ENCODE measurements around the gene ZNF774.

DNA sequence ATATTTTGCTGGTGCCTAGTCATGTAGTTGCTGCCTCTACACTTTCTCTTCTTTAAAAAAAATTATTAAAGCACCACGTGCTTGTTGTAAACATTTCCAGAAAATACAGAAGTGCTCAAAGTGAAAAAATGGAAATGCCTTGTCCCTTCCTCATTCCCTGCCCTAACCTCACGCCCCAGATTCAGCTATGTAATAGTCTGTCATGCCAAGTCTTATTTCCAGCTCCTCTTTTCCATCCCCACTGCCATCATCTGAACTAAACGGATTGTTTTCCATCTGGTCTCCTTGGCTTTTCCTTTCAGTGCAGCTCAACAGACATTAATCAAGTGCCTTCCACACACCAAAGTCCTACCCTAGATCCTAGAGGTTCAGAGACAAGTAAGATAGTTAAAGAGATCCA lies 15.5 kb downstream of the ZNF774 start:
- TF ChIP-seq EZH2 (IDR thresholded peaks at IDR 0.05; ENCODE audit: insufficient read depth, low read length), result no peak
- TF ChIP-seq, protein P1, sequence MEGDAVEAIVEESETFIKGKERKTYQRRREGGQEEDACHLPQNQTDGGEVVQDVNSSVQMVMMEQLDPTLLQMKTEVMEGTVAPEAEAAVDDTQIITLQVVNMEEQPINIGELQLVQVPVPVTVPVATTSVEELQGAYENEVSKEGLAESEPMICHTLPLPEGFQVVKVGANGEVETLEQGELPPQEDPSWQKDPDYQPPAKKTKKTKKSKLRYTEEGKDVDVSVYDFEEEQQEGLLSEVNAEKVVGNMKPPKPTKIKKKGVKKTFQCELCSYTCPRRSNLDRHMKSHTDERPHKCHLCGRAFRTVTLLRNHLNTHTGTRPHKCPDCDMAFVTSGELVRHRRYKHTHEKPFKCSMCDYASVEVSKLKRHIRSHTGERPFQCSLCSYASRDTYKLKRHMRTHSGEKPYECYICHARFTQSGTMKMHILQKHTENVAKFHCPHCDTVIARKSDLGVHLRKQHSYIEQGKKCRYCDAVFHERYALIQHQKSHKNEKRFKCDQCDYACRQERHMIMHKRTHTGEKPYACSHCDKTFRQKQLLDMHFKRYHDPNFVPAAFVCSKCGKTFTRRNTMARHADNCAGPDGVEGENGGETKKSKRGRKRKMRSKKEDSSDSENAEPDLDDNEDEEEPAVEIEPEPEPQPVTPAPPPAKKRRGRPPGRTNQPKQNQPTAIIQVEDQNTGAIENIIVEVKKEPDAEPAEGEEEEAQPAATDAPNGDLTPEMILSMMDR (IDR thresholded peaks at IDR 0.05; ENCODE audit: insufficient read depth, low read depth, low read length), result no peak

All from astrocyte (in vitro differentiated cells and primary cell).